Endothelial cell of umbilical vein (primary cell): Measurements from ENCODE around the gene IP6K1.

ENCODE experiments used
- CTCF ChIP-seq, 2 donors: IDR thresholded peaks; 1 replicate in 1 of 2; 2 replicates in 1 of 2; pipeline ENCODE4 v1.5.1; 2011; ENCODE audit warnings: low read length in 2 of 2, mild to moderate bottlenecking in 2 of 2, moderate library complexity in 2 of 2, control low read depth in 1 of 2, inconsistent platforms in 1 of 2, low read depth in 1 of 2; ENCODE audit not compliant: insufficient read depth in 1 of 2; ENCODE audit errors: extremely low read depth in 1 of 2
- EZH2 ChIP-seq: IDR thresholded peaks from 2 replicates; pipeline ENCODE4 v1.6.1; 2012; ENCODE audit warnings: borderline replicate concordance, low read depth, mild to moderate bottlenecking, moderate library complexity, low read length, inconsistent platforms; ENCODE audit not compliant: severe bottlenecking
- FOS ChIP-seq: IDR thresholded peaks from 2 replicates; pipeline ENCODE4 v1.6.1; 2011; ENCODE audit warnings: mild to moderate bottlenecking, low read length, moderate library complexity, borderline replicate concordance; ENCODE audit not compliant: insufficient read depth
- GATA2 ChIP-seq: IDR thresholded peaks from 2 replicates; pipeline ENCODE4 v1.7.0; 2011; ENCODE audit warnings: low read depth, mild to moderate bottlenecking, moderate library complexity, mixed read lengths, low read length; ENCODE audit not compliant: insufficient read length, insufficient read depth
- JUN ChIP-seq: IDR thresholded peaks from 2 replicates; pipeline ENCODE4 v1.6.1; 2011; ENCODE audit warnings: borderline replicate concordance, low read depth; ENCODE audit not compliant: insufficient read length, insufficient read depth
- MYC ChIP-seq: IDR thresholded peaks from one replicate; pipeline ENCODE4 v1.6.1; 2011; ENCODE audit warnings: mild to moderate bottlenecking, low read depth, low read length
- POLR2A ChIP-seq: IDR thresholded peaks from 2 replicates; pipeline ENCODE4 v1.6.1; 2012; ENCODE audit warnings: low read depth, mild to moderate bottlenecking, control low read depth, low read length
- POLR2AphosphoS5 ChIP-seq: IDR thresholded peaks from 2 replicates; pipeline ENCODE4 v1.6.1; 2012; ENCODE audit warnings: low read depth, mild to moderate bottlenecking, control low read depth, low read length, moderate library complexity; ENCODE audit not compliant: insufficient read depth
- TF ChIP-seq, protein P1 (sequence below): IDR thresholded peaks from 2 replicates; pipeline ENCODE4 v1.6.1; 2011; ENCODE audit not compliant: insufficient read depth, insufficient read length

DNA sequence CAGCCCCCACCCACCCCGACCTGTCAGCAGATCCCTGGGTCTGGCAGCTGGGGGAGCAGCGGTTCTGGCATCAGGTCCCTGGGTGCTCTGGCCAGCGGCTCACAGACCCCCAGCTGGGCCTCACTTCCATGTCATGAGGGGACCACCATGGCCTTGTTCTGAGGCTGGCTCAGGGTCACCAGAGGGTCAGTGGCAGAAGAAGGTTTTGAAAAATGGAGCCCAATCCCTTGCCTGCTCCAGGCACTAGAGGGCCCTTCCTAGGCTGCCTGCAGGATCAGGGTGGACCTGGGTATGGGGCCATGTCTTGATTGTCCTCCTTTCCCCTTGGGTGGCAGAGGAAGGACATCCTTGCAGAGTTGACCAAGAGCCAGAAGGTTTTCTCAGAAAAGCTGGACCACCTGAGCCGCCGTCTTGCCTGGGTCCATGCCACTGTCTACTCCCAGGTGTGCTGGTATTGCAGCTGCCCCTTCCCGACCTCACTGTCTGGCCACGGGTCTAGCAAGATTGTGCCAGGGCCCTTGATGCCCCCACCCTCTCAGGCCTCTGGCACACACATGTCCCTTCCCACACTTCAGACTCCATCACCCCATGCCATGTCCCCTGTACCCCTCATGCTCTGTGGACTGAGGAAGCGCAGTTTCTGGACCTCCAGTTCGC lies 79.8 kb downstream of the IP6K1 start:
- TF ChIP-seq POLR2A, result no peak
- TF ChIP-seq POLR2AphosphoS5, result no peak
- TF ChIP-seq CTCF (IDR thresholded peaks at IDR 0.05; ENCODE audit: extremely low read depth in 1 of 2, insufficient read depth in 1 of 2, low read depth in 1 of 2, low read length in 2 of 2), result no peak
- no peak for TF ChIP-seq EZH2
- no peak for TF ChIP-seq MYC
- no peak for TF ChIP-seq FOS
- no peak for TF ChIP-seq JUN
- TF ChIP-seq GATA2, result no peak
- TF ChIP-seq, protein P1, sequence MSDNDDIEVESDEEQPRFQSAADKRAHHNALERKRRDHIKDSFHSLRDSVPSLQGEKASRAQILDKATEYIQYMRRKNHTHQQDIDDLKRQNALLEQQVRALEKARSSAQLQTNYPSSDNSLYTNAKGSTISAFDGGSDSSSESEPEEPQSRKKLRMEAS, result no peak
